Smooth muscle cell (in vitro differentiated cells): Measurements from ENCODE around the gene VCL. TPM values are rescaled to one million over a fixed set of nuclear protein-coding genes. Genes with fewer than 3 reads are reported as not detected.

Source experiments
- DNase-seq: peaks from one replicate; lab custom pipeline; 2025; ENCODE audit not compliant: unreplicated experiment; lab: John Stamatoyannopoulos, UW
- H2AFZ ChIP-seq: fragments of 200-600 bp; sonication (generic); 2 replicates; pipeline ENCODE4 v1.6.0; 2016; ENCODE audit warnings: antibody characterized with exemption, low read depth, mild to moderate bottlenecking
- H3F3A ChIP-seq: fragments of 200-600 bp; sonication (generic); 2 replicates; pipeline ENCODE4 v1.6.0; 2017; ENCODE audit warnings: antibody characterized with exemption, low read depth
- H3K27ac ChIP-seq: fragments of 200-600 bp; sonication (generic); 2 replicates; pipeline ENCODE4 v1.5.1; 2016; ENCODE audit warnings: low read depth, mild to moderate bottlenecking
- H3K27me3 ChIP-seq: fragments of 200-600 bp; sonication (generic); 2 replicates; pipeline ENCODE4 v1.6.1; 2016; ENCODE audit warnings: low read depth, mild to moderate bottlenecking
- H3K36me3 ChIP-seq: fragments of 200-600 bp; sonication (generic); 2 replicates; pipeline ENCODE4 v1.5.1; 2016; ENCODE audit warnings: low read depth
- H3K4me1 ChIP-seq: fragments of 200-600 bp; sonication (generic); 2 replicates; pipeline ENCODE4 v1.5.1; 2016; ENCODE audit warnings: low read depth
- H3K4me2 ChIP-seq: fragments of 200-600 bp; sonication (generic); 2 replicates; pipeline ENCODE4 v1.6.0; 2016; ENCODE audit warnings: mild to moderate bottlenecking
- H3K4me3 ChIP-seq: fragments of 200-600 bp; sonication (generic); 2 replicates; pipeline ENCODE4 v1.5.1; 2016; ENCODE audit warnings: mild to moderate bottlenecking
- H3K79me2 ChIP-seq: fragments of 200-600 bp; sonication (generic); 2 replicates; pipeline ENCODE4 v1.6.0; 2016; ENCODE audit warnings: low read depth, mild to moderate bottlenecking
- H3K9ac ChIP-seq: fragments of 200-600 bp; sonication (generic); 2 replicates; pipeline ENCODE4 v1.6.0; 2016; ENCODE audit warnings: low read depth
- H3K9me3 ChIP-seq: fragments of 200-600 bp; sonication (generic); replicated peaks from 2 replicates; pipeline ENCODE4 v1.5.1; 2016; ENCODE audit warnings: low read depth
- H4K20me1 ChIP-seq: fragments of 200-600 bp; sonication (generic); 2 replicates; pipeline ENCODE4 v1.6.0; 2016; ENCODE audit warnings: low read depth
- CTCF ChIP-seq: fragments of 200-600 bp; sonication (generic); IDR thresholded peaks from 2 replicates; pipeline ENCODE4 v1.5.1; 2017; ENCODE audit warnings: borderline replicate concordance, mild to moderate bottlenecking, antibody characterized with exemption; ENCODE audit not compliant: insufficient read depth, poor library complexity, severe bottlenecking
- WGBS: methylation state at CpG from one replicate; pipeline ENCODE4 v1.1.7; 2016; ENCODE audit warnings: low lambda C conversion rate; 5-methylcytosine and 5-hydroxymethylcytosine counted together
- polyA plus RNA-seq: library from polyadenylated mRNA; unstranded; fragments of >200 nt; fragmentation: Nextera tagmentation; extraction: Ambion mirVana; gene quantifications from 2 replicates; pipeline ENCODE4 v1.2.1, GENCODE V29; 2016
- total RNA-seq: library from RNA; depleted of rRNA; stranded (reverse); fragments of >200 nt; gene quantifications from 2 replicates; pipeline ENCODE4 v1.2.3, GENCODE V29; 2014

The VCL gene
- total and polyA plus RNA-seq, 2 experiments from 2014 or later: 128 to 187 TPM

- no peaks in the 10 kb centered on the region for H3K9me3 ChIP-seq
- H3K9ac ChIP-seq: peak overlapping the region; percentile 2
- H3K36me3 ChIP-seq: peaks cover 18% of the 10 kb centered on the region
- peaks cover 25% of the 10 kb centered on the region for H3F3A ChIP-seq
- peak overlapping the region; percentile 6 for H3K4me2 ChIP-seq
- no peak overlapping the region for H3K4me3 ChIP-seq
- peak overlapping the region; percentile 67 for H3K27ac ChIP-seq
- H3K27me3 ChIP-seq: no peaks in the 10 kb centered on the region
- peaks cover 99% of the 10 kb centered on the region for H3K79me2 ChIP-seq
- no peak for TF ChIP-seq CTCF
- H3K4me1 ChIP-seq: no peaks in the 10 kb centered on the region
- H4K20me1 ChIP-seq: peaks cover 100% of the 10 kb centered on the region
- 93% methylated on average over 3 of the region's 3 CpGs for WGBS
- no peak for DNase-seq
- no peak overlapping the region for H2AFZ ChIP-seq
These were observed 50.0 kb downstream of the VCL start for GRCh38 chr10:74047871-74048270.

- Histone ChIP-seq H3K4me2 (no peak overlapping the region), H2AFZ (no peak overlapping the region), H3K4me1 (no peaks in the 10 kb centered on the region), H4K20me1 (peaks cover 100% of the 10 kb centered on the region), H3K9ac (no peak overlapping the region), H3K79me2 (peaks cover 99% of the 10 kb centered on the region), H3K36me3 (peaks cover 12% of the 10 kb centered on the region), H3K27me3 (no peaks in the 10 kb centered on the region), H3F3A (peaks cover 25% of the 10 kb centered on the region), H3K9me3 (no peaks in the 10 kb centered on the region), H3K4me3 (no peak overlapping the region), H3K27ac (peak overlapping the region; percentile 67)
- WGBS: over 99% methylated on average over 2 of the region's 2 CpGs
- DNase-seq: no peak
- TF ChIP-seq CTCF: no peak
These were observed 50.5 kb downstream of the VCL start for GRCh38 chr10:74048433-74048832.

DNA sequence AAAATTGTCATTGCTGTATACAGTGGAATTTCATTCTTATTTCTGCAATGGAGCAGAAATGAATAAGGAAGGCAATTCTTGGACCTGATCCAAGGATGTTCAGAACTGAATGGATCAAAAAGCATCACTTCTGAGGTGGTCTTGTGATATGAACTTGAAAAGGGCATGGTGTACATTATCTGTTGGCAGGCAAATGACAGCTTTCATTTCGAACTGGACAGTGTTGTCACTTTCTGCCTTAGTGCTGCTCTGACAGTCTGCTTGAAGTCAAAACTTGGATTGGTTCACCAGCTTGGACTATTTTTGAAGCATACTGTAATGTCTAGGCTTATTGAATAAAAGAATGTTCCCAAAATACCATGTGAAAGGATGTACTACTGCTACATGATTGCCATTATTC is 52.0 kb downstream of the VCL start:
- H3K4me2 ChIP-seq: no peak overlapping the region

More for the DNA sequence above, 52.0 kb downstream of the VCL start:
- no peaks in the 10 kb centered on the region for H3K27me3 ChIP-seq
- no peak overlapping the region for H2AFZ ChIP-seq
- H3K9ac ChIP-seq: no peak overlapping the region
- H3K27ac ChIP-seq: peak overlapping the region; percentile 16
- H3K9me3 ChIP-seq: no peaks in the 10 kb centered on the region
- 87% methylated on average over 1 of the region's 1 CpG for WGBS
- no peak for DNase-seq
- no peaks in the 10 kb centered on the region for H3K4me1 ChIP-seq
- peaks cover 26% of the 10 kb centered on the region for H3F3A ChIP-seq
- H3K4me3 ChIP-seq: no peak overlapping the region
- TF ChIP-seq CTCF: no peak
- H3K79me2 ChIP-seq: peaks cover 99% of the 10 kb centered on the region
- H3K36me3 ChIP-seq: peaks cover 4% of the 10 kb centered on the region
- H4K20me1 ChIP-seq: peaks cover 100% of the 10 kb centered on the region
